GM06990 (cell line): ENCODE measurements around the gene LY86.

Experiments used
- DNase-seq: peaks from one replicate; pipeline ENCODE4 v3.0.0-alpha.2; 2011; ENCODE audit not compliant: insufficient read length; ENCODE audit errors: extremely low read depth
- H3K27me3 ChIP-seq: replicated peaks from 2 replicates; pipeline ENCODE4 v1.6.0; 2011; ENCODE audit warnings: low read length; ENCODE audit not compliant: control insufficient read depth, insufficient read depth
- H3K36me3 ChIP-seq: 2 replicates; pipeline ENCODE4 v1.5.1; 2011; ENCODE audit warnings: low read length; ENCODE audit not compliant: control insufficient read depth, insufficient read depth
- H3K4me3 ChIP-seq: replicated peaks from 2 replicates; pipeline ENCODE4 v1.5.1; 2011; ENCODE audit warnings: low read depth, mild to moderate bottlenecking, control low read depth, low read length
- TF ChIP-seq, protein P1 (sequence below): IDR thresholded peaks from 2 replicates; pipeline ENCODE4 v1.5.1; 2011; ENCODE audit warnings: low read length, control low read depth, mild to moderate bottlenecking, inconsistent platforms; ENCODE audit not compliant: insufficient read depth, poor library complexity, severe bottlenecking

LY86 gene

DNA sequence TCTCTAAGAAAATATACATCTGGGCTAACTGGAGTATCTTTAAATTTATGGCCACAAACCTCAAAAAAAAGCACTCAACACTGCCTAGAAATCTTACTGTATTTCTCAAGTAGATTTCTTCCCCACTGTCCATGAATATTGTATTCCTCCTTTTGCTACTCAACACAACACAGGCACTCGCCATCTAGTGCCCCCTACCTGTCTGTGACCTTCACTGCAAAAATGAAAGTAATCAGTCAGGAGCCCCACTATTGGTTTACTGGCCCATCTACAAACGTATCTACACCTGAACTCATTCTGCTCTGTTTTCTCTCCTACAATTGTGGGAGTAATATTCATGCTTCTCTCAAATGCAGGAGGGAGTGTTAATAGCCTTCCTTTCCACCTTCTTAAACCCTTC is 58.3 kb downstream of the LY86 start:
- TF ChIP-seq, protein P1, sequence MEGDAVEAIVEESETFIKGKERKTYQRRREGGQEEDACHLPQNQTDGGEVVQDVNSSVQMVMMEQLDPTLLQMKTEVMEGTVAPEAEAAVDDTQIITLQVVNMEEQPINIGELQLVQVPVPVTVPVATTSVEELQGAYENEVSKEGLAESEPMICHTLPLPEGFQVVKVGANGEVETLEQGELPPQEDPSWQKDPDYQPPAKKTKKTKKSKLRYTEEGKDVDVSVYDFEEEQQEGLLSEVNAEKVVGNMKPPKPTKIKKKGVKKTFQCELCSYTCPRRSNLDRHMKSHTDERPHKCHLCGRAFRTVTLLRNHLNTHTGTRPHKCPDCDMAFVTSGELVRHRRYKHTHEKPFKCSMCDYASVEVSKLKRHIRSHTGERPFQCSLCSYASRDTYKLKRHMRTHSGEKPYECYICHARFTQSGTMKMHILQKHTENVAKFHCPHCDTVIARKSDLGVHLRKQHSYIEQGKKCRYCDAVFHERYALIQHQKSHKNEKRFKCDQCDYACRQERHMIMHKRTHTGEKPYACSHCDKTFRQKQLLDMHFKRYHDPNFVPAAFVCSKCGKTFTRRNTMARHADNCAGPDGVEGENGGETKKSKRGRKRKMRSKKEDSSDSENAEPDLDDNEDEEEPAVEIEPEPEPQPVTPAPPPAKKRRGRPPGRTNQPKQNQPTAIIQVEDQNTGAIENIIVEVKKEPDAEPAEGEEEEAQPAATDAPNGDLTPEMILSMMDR, result peak; percentile 17
- H3K36me3 ChIP-seq, result peaks cover 2% of the 10 kb centered on the region
- H3K4me3 ChIP-seq, result no peak overlapping the region
- H3K27me3 ChIP-seq, result no peaks in the 10 kb centered on the region
- no peak for DNase-seq

DNA sequence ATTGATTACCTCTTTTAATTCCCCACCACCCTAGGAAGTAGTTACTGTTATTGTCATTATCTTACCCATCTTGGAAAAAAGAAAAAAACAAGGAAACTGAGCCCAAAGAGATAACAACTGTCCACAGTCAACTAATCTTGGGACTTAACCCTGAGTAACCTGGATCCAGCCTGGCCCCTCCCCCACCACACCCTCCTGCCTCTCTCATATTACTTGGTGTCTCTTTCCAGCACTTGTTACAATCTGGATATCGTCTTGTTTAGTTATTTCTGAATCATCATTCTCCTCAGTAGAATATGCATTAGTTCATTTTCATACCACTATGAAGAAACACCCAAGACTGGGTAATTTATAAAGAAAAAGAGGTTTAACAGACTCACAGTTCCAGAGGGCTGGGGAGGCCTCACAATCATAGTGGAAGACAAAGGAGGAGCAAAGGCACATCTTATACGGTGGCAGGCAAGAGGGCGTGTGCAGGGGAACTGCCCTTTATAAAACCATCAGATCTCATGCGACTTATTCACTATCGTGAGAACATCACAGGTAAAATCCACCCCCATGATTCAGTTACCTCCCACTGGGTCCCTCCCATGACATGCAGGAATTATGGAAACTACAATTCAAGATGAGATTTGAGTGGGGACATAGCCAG is 60.3 kb downstream of the LY86 start:
- TF ChIP-seq, protein P1, result no peak
- Histone ChIP-seq H3K4me3 (no peak overlapping the region), H3K36me3 (no peaks in the 10 kb centered on the region; the same call in 1 of the 2 replicates), H3K27me3 (no peaks in the 10 kb centered on the region)
- no peak for DNase-seq

DNA sequence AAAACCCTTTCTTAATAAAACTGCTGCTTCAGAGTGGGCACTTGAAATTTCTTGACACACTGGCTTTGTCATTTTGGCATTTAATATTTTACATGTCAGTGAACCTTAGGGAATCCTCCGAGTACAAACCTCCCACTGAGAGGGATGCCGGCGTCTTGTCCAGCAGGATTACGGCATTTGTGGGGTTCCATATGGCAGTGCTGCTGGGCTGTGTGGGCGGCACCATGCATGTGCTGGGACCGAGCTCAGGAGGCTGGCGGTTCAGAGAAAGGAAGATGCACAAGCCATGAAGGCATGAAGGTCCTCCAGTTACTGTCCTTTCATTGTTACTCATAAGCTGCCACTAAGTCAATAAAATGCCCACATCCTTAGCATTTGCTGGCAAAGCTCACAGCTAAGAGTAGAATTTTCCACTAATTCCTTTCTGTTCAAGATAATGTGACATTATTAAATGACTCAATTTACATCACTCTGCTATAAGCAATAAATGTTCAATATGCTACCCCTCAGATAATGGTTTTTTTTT is 61.4 kb downstream of the LY86 start:
- TF ChIP-seq, protein P1, result no peak
- Histone ChIP-seq H3K27me3 (no peaks in the 10 kb centered on the region), H3K4me3 (no peak overlapping the region), H3K36me3 (no peaks in the 10 kb centered on the region; the same call in 1 of the 2 replicates)
- DNase-seq, result no peak

DNA sequence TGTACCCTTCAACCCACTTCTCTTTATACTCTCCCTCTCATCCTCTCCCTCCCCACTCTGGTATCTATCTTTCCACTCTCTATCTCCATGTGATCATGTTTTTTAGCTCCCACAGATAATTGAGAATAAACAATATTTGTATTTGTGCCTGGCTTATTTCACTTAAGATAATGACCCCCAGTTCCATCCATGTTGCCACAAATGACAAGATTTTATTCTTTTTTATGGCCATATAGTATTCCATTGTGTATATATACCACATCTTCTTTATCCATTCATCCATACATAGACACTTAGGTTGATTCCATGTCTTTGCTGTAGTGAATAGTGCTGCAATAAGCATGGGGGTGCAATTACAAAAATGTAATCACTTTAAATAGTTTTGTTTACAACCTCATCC is 62.3 kb downstream of the LY86 start:
- TF ChIP-seq, protein P1, result no peak
- no peaks in the 10 kb centered on the region; the same call in 1 of the 2 replicates for H3K36me3 ChIP-seq
- no peak for DNase-seq
- H3K4me3 ChIP-seq, result no peak overlapping the region
- no peaks in the 10 kb centered on the region for H3K27me3 ChIP-seq

DNA sequence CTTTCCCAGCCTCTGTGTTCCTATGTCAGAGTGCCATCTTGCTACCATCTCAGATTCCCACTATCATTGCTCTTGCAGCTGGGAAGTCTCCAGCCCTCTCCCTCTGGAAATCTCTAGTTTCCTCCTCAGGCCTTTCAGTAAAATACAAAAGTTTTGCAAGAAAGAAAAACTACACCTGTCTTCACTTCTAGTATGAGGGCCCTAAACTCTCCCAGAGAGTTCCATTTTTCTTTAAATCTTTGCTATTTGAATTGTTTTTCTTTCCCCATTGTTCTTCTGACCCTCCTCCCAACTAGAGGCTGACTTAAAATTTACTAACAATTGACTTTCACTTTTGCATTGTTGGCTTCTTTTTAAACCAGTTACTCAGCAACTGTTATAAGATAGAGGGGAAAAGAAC is 62.8 kb downstream of the LY86 start:
- Histone ChIP-seq H3K27me3 (no peaks in the 10 kb centered on the region), H3K4me3 (no peak overlapping the region), H3K36me3 (no peaks in the 10 kb centered on the region; the same call in 1 of the 2 replicates)
- TF ChIP-seq, protein P1, result no peak
- DNase-seq, result no peak
